Effector CD8-positive, alpha-beta T cell (primary cell): ENCODE measurements around the gene RRAS2.
"Not testable (repeated sequence)": the region's sequence is repeated elsewhere in the genome, so short reads cannot be mapped to it uniquely, and the experiment has no call there.

ENCODE experiments used
- DNase-seq: peaks from one replicate; lab custom pipeline; 2025; lab: John Stamatoyannopoulos, UW
- total RNA-seq, 4 experiments: gene quantifications; one replicate each; lab custom pipeline; 2026; lab: John Stamatoyannopoulos, UW

The RRAS2 gene
- total RNA-seq, result 19.8 to 67.9 (median 29.4) reads per million in 4 experiments

DNA sequence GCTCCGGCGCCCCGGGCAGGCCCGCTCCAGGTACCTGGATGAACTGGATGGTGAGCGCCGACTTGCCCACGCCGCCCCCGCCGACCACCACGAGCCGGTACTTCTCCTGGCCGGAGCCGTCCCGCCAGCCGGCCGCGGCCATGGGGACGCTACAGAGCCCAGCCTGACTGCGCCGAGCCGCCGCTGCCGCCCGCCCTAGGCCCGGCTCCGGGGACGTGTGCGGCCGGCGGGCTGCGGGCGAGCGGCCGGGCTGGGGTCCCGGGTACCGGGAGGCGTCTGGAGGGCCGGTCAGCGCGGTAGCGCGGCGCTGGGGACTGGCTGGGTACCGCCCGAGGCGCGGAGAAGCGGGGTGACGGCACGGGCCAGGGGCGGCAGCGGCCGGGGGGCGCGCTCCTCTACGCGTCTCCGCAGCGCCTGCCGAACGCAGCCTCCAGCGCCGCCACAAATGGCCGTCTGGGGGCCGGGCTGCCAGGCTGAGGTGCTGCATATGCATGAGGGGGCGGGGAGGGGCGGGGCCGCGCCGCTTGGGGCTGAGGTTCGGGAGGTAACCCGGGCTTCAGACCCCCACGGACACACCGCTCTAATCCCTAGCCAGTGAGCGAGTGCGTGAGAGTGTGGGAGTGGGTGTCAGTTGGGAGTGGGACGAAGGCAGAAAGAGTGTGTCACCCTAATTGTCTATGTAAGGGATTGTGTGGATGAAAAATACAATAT lies at the start of gene RRAS2:
RRAS2 (minus strand) TSS at position 455 of the 711 bp plus-strand sequence; CDS start at position 142, 313 bp downstream.
- DNase-seq, result peak; percentile 66

GRCh38 chr11:14408612-14409011 lies 49.6 kb upstream of the RRAS2 start:
- no peak for DNase-seq

GRCh38 chr11:14406116-14406515 lies 47.1 kb upstream of the RRAS2 start:
- DNase-seq, result not testable (repeated sequence)

GRCh38 chr11:14403528-14403927 lies 44.5 kb upstream of the RRAS2 start:
- DNase-seq, result not testable (repeated sequence)

DNA sequence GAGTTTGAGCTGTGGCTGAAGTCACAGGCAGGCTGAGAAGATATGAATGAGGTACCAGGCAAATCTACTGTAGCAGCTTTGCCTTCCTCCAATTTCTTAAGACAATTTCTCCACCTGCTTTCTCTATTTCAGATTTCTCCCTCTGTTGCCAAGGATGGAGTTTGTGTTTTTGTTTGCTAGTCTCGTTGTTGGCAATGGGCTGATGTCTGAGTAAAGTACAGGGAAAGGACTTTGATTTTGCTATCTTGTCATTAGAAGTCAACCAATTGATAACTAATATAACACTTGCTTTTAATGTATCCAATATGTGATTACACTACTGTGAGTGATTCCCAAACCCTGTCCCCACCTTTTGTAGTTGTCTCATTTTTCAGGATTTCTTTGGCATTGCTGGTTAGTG lies 40.1 kb upstream of the RRAS2 start:
- DNase-seq, result no peak

- DNase-seq, result no peak
These were observed 37.3 kb upstream of the RRAS2 start for GRCh38 chr11:14396273-14396672.

DNA sequence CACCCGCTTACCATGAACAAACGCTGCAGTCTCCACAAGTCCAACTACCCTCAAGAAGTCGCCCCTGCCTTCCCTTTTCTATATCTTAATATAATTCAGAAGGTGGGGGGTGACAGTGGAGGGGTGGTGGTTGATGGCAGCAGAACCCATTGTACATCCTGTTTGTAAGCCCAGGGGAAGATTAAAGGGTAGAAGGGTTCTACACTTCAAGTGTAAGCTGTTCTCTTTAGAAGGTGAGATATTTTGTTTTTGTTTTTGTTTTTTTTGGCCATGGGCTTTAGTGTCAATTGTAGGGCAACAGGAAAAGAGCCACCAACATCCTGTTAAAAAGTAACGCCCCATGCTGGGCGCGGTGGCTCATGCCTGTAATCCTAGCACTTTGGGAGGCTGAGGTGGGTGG lies 34.9 kb upstream of the RRAS2 start:
- DNase-seq, result no peak

DNA sequence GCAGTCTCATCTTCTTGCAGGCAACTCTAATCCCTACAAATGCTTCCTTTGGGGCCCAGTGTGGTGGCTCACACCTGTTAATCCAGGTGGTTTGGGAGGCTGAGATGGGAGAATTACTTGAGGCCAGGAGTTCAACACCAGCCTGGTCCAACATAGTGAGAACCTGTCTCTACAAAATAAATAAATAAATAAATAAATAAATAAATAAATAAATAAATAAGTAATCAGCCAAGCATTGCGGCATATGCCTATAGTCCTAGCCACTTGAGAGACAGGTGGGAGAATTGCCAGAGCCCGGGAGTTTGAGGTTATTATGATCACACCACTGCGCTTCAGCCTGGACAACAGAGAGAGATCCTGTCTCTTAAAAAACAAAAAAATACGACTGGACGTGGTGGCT lies 34.1 kb upstream of the RRAS2 start:
- no peak for DNase-seq

DNA sequence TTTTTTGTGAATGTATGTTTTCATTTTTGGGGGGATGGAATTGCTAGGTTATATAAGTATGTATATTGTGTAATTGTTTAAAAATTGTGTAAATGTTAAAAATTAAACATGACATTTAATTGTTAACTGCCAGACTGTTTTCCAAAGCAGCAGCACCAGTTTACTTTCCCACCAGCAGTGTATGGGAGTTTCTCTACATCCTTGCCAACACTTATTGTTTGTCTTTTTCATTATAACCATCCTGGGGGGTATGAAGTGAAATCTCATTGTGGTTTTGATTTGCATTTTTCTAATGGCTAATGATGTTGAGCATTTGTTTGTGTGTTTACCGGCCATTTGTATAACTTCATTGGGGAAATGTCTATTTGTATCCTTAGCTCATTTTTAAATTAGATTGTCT lies 31.7 kb upstream of the RRAS2 start:
- no peak for DNase-seq

DNA sequence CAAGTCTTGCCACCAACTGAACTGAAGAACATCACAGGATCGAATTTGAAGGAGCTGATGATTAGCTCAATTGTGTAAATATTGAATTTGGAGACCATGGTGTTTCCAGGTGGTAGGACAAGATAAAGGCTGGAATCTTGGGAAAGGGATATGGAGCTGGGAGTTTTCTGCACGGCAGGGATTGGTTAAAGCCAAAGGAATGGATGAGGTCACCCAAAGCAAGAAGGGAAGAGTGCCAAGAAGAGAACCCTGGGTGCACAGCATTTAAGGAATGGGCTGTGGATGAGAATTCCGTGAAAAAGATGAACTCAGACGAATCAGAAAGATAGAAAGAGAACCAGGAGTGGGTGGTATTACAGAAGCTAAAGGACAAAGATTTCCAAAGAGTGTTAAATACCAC lies 29.4 kb upstream of the RRAS2 start:
- no peak for DNase-seq

DNA sequence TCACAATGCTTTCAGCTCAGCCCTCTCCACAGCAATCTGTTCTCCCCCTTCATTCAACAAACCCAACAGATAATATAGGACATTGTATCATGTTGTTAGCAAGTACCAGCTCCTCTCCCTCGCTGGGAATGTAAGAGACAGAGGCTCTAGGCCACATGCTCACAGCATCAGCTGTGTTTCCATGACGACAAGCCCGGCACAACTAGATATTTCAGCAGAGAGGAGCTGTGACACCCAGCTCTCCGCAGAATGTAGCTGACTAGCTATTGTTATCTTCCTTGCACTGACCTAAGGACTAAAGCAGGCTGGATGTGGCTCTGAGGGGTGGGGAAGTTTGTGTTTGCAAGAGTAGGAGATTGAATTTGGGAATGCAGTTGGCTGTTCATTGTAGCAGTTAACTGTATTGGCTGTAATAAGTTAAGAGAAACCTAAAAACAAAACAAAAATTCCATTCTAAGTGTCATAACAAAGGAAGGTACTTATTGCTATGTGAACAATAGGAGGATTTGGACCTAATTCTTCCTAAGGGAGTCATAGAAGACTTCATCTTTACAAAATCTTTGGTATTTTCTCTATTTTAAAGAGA lies 28.0 kb upstream of the RRAS2 start:
- no peak for DNase-seq

- no peak for DNase-seq
These were observed 27.1 kb upstream of the RRAS2 start for GRCh38 chr11:14386081-14386480.

- DNase-seq, result no peak
These were observed 25.4 kb upstream of the RRAS2 start for GRCh38 chr11:14384338-14384737.

GRCh38 chr11:14381968-14382367 lies 23.0 kb upstream of the RRAS2 start:
- DNase-seq, result no peak

DNA sequence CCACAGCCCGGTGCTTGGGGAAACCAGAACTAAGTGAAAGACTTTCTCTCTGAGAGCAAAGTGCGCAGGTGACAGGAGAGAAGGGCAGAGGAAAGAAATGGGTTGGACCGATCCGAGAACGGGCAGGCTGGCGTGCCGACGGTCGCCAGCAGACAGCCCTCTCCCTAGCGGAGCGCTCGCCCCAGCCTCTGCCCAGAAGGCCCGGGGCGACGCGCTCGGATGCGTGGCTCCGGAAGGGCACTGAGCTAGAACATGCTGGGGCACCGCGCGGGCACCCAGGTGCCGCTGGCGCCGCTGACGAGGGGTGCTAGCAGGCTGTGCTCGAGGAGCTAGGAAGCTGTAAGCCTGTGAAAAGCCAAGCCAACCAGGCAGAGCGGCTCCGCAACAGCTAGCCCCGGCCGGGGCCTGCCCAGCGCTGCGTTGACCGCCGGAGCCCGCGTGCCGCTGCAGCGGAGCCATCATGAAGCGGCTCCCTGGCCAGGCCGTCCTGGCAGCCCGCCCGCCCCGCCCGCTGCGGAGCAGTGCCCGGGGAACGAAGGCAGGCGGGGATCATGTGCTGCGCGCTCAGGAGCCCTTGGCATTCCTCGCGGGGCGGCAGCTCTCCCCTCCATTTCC lies 22.1 kb upstream of the RRAS2 start:
- DNase-seq, result peak; percentile 9

- DNase-seq, result no peak
These were observed 21.3 kb upstream of the RRAS2 start for GRCh38 chr11:14380125-14380936.

GRCh38 chr11:14378171-14378570 lies 19.2 kb upstream of the RRAS2 start:
- DNase-seq, result no peak

GRCh38 chr11:14376920-14377319 lies 17.9 kb upstream of the RRAS2 start:
- DNase-seq, result no peak

- DNase-seq, result no peak
These were observed 16.2 kb upstream of the RRAS2 start for GRCh38 chr11:14374922-14375830.

DNA sequence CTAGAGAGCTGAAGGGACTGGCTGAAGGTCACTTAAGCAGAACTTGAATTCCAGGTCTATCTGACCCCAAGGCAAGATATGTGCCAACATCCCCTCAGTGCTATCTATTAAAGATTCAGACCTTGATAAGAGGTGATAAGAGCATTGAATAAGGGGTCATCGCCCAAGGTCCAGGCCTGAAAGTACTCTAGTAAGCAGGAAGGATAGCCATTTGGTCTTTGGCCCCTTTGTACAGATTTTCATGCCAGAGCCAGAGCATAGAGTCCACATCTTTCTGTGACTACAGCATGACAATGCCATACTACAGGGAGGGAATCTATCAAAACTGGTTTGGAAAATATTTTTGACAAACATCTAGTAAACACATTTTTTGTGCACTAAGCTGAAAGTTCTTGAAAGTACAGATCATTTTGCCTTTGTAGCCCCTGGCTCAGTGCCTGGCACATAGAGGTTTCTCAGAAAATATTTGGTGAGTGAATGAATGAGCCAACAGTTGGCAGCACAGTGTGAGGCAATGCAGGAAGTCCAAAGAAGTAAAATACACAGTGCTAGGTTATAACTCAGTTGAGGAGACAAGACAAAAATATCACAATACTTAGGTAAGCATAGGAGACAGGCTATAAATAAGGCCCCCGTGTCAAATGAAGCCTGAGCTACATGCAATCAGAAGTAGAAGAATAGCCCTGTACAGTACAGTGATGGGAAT lies 15.1 kb upstream of the RRAS2 start:
- no peak for DNase-seq

DNA sequence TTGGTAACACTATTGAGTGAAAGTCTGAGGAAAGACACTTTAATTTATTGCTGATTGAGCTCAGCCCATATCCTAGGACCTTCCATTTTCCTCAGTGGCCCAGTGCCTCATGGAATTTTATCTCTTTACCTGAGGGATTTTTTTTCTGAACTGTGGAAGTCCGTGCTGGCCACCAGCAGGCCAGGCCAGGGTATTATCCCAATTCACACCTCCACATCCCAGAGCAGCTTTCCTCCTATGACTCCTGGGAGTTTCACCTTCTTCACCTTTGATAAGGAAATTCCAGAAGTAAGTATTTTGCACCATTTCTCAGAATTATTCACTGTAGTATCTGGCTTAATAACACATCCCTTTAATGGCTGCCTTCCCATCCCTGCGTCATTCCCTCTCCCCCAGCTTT lies 13.0 kb upstream of the RRAS2 start:
- DNase-seq, result no peak
